HG03103 (cell line): ENCODE data around the gene ANP32B.
"Not testable (repeated sequence)": the region's sequence is repeated elsewhere in the genome, so short reads cannot be mapped to it uniquely, and the experiment has no call there.

ENCODE experiments used
- ATAC-seq: cut with Tn5 transposase; IDR thresholded peaks from one replicate; pipeline ENCODE4 v1.9.1; 2021; ENCODE audit warnings: low read depth; ENCODE audit not compliant: unreplicated experiment

ANP32B gene

GRCh38 chr9:97962575-97962974 lies 20.6 kb upstream of the ANP32B start:
- no peak for ATAC-seq

- ATAC-seq, result no peak
Observed at GRCh38 chr9:97963232-97963631, 19.9 kb upstream of the ANP32B start.

GRCh38 chr9:97964901-97965300 lies 18.2 kb upstream of the ANP32B start:
- no peak for ATAC-seq

- ATAC-seq, result no peak
Observed at GRCh38 chr9:97966493-97966892, 16.6 kb upstream of the ANP32B start.

- ATAC-seq, result no peak
Observed at GRCh38 chr9:97969014-97969413, 14.1 kb upstream of the ANP32B start.

GRCh38 chr9:97970165-97970564 lies 13.0 kb upstream of the ANP32B start:
- ATAC-seq, result no peak

GRCh38 chr9:97972753-97973152 lies 10.4 kb upstream of the ANP32B start:
- no peak for ATAC-seq

- no peak for ATAC-seq
Observed at GRCh38 chr9:97975376-97975775, 7.8 kb upstream of the ANP32B start.

- ATAC-seq, result not testable (repeated sequence)
Observed at GRCh38 chr9:97976633-97977032, 6.5 kb upstream of the ANP32B start.

- ATAC-seq, result no peak
Observed at GRCh38 chr9:97978371-97979130, 4.6 kb upstream of the ANP32B start.

GRCh38 chr9:97979788-97980478 lies 3.2 kb upstream of the ANP32B start:
- ATAC-seq, result no peak

GRCh38 chr9:97980479-97980803 lies 2.7 kb upstream of the ANP32B start:
- no peak for ATAC-seq

GRCh38 chr9:97980918-97981845 lies 2.0 kb upstream of the ANP32B start:
- no peak for ATAC-seq

- no peak for ATAC-seq
Observed at GRCh38 chr9:97981846-97982682, 1.1 kb upstream of the ANP32B start.

GRCh38 chr9:97983589-97984187 lies 547 bp downstream of the ANP32B start:
- ATAC-seq, result peak; percentile 0

- ATAC-seq, result peak; percentile 28
Observed at GRCh38 chr9:97984188-97985057, 1.3 kb downstream of the ANP32B start.

GRCh38 chr9:97985058-97985861 lies 2.1 kb downstream of the ANP32B start:
- ATAC-seq, result peak; percentile 3

- no peak for ATAC-seq
Observed at GRCh38 chr9:97987487-97987886, 4.3 kb downstream of the ANP32B start.
